ENCODE results near the gene SHROOM3. TPM values are rescaled to one million over a fixed set of nuclear protein-coding genes. Genes with fewer than 3 reads are reported as not detected.

SHROOM3 gene
- total and polyA plus RNA-seq, 4 donors: 4.7 to 25.8 (median 8.7) TPM

DNA sequence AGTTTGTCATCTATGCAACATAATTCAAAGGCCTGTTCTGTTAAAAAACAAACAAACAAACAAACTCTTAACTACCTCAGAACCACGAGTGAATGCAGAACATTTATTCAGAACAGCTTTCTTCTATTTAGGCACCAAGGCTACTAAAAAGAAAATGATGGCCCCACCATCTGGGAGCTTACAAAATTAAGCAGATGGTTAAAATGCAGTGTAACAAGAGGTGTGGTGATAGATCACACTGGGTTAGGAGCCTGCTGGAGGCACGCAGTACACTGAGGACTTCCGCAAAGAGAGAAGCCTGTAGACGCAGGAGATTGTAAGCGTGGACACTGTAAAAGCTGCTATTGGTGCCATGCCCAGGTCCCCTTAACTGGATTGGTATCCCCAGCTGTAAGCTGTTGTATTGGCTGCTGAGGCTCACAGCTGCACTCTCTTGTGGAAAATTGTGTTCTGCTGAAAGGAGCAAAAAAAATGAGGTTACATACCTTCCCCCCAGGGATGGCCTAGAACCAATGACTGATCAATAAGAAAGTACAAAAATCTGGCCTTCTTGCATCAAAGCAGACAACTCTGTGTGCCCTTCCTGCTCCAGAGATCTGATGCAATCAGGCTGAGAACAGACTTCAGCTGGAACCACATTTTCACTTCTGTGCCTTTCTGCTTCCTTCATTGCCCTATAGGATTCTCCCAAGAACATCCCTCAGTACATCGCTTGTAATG, 60.0 kb downstream of the SHROOM3 start:
- no peaks in the 10 kb centered on the region for H3K36me3 ChIP-seq (ENCODE audit: control insufficient read depth in 4 of 4, insufficient read depth in 3 of 4, low read depth in 1 of 4, low read length in 3 of 4)
- 38% methylated on average over 6 of the region's 6 CpGs for WGBS
- H3K4me3 ChIP-seq (ENCODE audit: low read depth in 1 of 3, low read length in 3 of 3): peak overlapping the region; percentile 7 to 30 (median 19)
- no peak for DNase-seq (ENCODE audit: low spot score)
- no peaks in the 10 kb centered on the region for H3K9me3 ChIP-seq (ENCODE audit: control insufficient read depth in 4 of 4, low read length in 3 of 4)
- no peaks in the 10 kb centered on the region for H3K27me3 ChIP-seq (ENCODE audit: control insufficient read depth in 4 of 4, insufficient read depth in 4 of 4, low read length in 3 of 4)
- peak overlapping the region; percentile 67 to 68 for H3K27ac ChIP-seq (ENCODE audit: low read depth in 1 of 2, low read length in 2 of 2)
- peaks cover 4 to 62% (median 51%) of the 10 kb centered on the region in 4 donors for H3K4me1 ChIP-seq (ENCODE audit: control insufficient read depth in 4 of 4, insufficient read depth in 4 of 4, low read length in 3 of 4)
- H3K9ac ChIP-seq (ENCODE audit: low read depth in 1 of 2, low read length in 2 of 2): peak overlapping the region in 1 of 2 donors; percentile 38
- TF ChIP-seq, protein P1, sequence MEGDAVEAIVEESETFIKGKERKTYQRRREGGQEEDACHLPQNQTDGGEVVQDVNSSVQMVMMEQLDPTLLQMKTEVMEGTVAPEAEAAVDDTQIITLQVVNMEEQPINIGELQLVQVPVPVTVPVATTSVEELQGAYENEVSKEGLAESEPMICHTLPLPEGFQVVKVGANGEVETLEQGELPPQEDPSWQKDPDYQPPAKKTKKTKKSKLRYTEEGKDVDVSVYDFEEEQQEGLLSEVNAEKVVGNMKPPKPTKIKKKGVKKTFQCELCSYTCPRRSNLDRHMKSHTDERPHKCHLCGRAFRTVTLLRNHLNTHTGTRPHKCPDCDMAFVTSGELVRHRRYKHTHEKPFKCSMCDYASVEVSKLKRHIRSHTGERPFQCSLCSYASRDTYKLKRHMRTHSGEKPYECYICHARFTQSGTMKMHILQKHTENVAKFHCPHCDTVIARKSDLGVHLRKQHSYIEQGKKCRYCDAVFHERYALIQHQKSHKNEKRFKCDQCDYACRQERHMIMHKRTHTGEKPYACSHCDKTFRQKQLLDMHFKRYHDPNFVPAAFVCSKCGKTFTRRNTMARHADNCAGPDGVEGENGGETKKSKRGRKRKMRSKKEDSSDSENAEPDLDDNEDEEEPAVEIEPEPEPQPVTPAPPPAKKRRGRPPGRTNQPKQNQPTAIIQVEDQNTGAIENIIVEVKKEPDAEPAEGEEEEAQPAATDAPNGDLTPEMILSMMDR (IDR thresholded peaks at IDR 0.05; ENCODE audit: low read depth, low read length, missing input control): no peak
- TF ChIP-seq HNF4G (IDR thresholded peaks at IDR 0.05) (peak; percentile 67), JUND (IDR thresholded peaks at IDR 0.05) (peak in 1 of 2 donors; percentile 75), TAF1 (conservative IDR thresholded peaks at IDR 0.05) (peak; percentile 89), FOXA1 (IDR thresholded peaks at IDR 0.05) (no peak), GABPA (IDR thresholded peaks at IDR 0.05 in 1 of 2, conservative IDR thresholded peaks at IDR 0.05 in 1 of 2) (peak in 1 of 2 donors; percentile 32), HNF4A (conservative IDR thresholded peaks at IDR 0.05) (peak; percentile 83 to 91), RAD21 (IDR thresholded peaks at IDR 0.05) (peak; percentile 11 to 60), SP1 (IDR thresholded peaks at IDR 0.05) (peak; percentile 84), NR2F2 (IDR thresholded peaks at IDR 0.05) (peak; percentile 44), RXRA (IDR thresholded peaks at IDR 0.05) (peak; percentile 81 to 89), EGR1 (IDR thresholded peaks at IDR 0.05; ENCODE audit: low read depth in 2 of 2) (no peak), YY1 (IDR thresholded peaks at IDR 0.05) (peak; percentile 67), FOXA2 (IDR thresholded peaks at IDR 0.05) (peak; percentile 29)
- TF ChIP-seq, protein P2, sequence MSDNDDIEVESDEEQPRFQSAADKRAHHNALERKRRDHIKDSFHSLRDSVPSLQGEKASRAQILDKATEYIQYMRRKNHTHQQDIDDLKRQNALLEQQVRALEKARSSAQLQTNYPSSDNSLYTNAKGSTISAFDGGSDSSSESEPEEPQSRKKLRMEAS (IDR thresholded peaks at IDR 0.05): peak; percentile 62
- TF ChIP-seq, protein P3, sequence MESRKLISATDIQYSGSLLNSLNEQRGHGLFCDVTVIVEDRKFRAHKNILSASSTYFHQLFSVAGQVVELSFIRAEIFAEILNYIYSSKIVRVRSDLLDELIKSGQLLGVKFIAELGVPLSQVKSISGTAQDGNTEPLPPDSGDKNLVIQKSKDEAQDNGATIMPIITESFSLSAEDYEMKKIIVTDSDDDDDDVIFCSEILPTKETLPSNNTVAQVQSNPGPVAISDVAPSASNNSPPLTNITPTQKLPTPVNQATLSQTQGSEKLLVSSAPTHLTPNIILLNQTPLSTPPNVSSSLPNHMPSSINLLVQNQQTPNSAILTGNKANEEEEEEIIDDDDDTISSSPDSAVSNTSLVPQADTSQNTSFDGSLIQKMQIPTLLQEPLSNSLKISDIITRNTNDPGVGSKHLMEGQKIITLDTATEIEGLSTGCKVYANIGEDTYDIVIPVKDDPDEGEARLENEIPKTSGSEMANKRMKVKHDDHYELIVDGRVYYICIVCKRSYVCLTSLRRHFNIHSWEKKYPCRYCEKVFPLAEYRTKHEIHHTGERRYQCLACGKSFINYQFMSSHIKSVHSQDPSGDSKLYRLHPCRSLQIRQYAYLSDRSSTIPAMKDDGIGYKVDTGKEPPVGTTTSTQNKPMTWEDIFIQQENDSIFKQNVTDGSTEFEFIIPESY (IDR thresholded peaks at IDR 0.05): peak; percentile 32
- TF ChIP-seq, protein P4, sequence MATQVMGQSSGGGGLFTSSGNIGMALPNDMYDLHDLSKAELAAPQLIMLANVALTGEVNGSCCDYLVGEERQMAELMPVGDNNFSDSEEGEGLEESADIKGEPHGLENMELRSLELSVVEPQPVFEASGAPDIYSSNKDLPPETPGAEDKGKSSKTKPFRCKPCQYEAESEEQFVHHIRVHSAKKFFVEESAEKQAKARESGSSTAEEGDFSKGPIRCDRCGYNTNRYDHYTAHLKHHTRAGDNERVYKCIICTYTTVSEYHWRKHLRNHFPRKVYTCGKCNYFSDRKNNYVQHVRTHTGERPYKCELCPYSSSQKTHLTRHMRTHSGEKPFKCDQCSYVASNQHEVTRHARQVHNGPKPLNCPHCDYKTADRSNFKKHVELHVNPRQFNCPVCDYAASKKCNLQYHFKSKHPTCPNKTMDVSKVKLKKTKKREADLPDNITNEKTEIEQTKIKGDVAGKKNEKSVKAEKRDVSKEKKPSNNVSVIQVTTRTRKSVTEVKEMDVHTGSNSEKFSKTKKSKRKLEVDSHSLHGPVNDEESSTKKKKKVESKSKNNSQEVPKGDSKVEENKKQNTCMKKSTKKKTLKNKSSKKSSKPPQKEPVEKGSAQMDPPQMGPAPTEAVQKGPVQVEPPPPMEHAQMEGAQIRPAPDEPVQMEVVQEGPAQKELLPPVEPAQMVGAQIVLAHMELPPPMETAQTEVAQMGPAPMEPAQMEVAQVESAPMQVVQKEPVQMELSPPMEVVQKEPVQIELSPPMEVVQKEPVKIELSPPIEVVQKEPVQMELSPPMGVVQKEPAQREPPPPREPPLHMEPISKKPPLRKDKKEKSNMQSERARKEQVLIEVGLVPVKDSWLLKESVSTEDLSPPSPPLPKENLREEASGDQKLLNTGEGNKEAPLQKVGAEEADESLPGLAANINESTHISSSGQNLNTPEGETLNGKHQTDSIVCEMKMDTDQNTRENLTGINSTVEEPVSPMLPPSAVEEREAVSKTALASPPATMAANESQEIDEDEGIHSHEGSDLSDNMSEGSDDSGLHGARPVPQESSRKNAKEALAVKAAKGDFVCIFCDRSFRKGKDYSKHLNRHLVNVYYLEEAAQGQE (IDR thresholded peaks at IDR 0.05): no peak
- TF ChIP-seq, protein P5, sequence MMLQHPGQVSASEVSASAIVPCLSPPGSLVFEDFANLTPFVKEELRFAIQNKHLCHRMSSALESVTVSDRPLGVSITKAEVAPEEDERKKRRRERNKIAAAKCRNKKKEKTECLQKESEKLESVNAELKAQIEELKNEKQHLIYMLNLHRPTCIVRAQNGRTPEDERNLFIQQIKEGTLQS (IDR thresholded peaks at IDR 0.05): peak; percentile 89

Measured in liver (tissue), 9 donors.